GM23338 (cell line): ENCODE data around the gene SRSF2. TPM values are rescaled to one million over a fixed set of nuclear protein-coding genes. Genes with fewer than 3 reads are reported as not detected.

ENCODE experiments used
- ATAC-seq: fragments of 200-7000 bp; cut with Tn5 transposase; 3 replicates; pipeline ENCODE4 v1.9.1; 2020
- DNase-seq: peaks from one replicate; pipeline ENCODE4 v3.0.0-alpha.2; 2015; ENCODE audit warnings: low spot score
- H2AFZ ChIP-seq: fragments of 200-600 bp; sonication (generic); 2 replicates; pipeline ENCODE4 v1.8.0; 2016; ENCODE audit warnings: antibody characterized with exemption, mild to moderate bottlenecking, moderate library complexity
- H3F3A ChIP-seq: fragments of 200-600 bp; sonication (generic); replicated peaks from 2 replicates; pipeline ENCODE4 v1.8.0; 2017; ENCODE audit warnings: antibody characterized with exemption, mixed run types, low read depth
- H3K27ac ChIP-seq: fragments of 200-600 bp; sonication (generic); 2 replicates; pipeline ENCODE4 v1.6.1; 2016; ENCODE audit warnings: low read depth
- H3K27me3 ChIP-seq: fragments of 200-600 bp; sonication (generic); 2 replicates; pipeline ENCODE4 v1.8.0; 2016; ENCODE audit warnings: mild to moderate bottlenecking, mixed run types, moderate library complexity; ENCODE audit not compliant: insufficient read depth
- H3K36me3 ChIP-seq: fragments of 200-600 bp; sonication (generic); 2 replicates; pipeline ENCODE4 v1.8.0; 2016; ENCODE audit warnings: mild to moderate bottlenecking; ENCODE audit not compliant: insufficient read depth
- H3K4me1 ChIP-seq: fragments of 200-600 bp; sonication (generic); 2 replicates; pipeline ENCODE4 v1.8.0; 2016; ENCODE audit warnings: mild to moderate bottlenecking, moderate library complexity; ENCODE audit not compliant: insufficient read depth
- H3K4me2 ChIP-seq: fragments of 200-600 bp; sonication (generic); 2 replicates; pipeline ENCODE4 v1.7.1; 2017; ENCODE audit warnings: mixed run types
- H3K4me3 ChIP-seq: fragments of 200-600 bp; sonication (generic); 2 replicates; pipeline ENCODE4 v1.6.1; 2016; ENCODE audit warnings: mixed run types
- H3K79me2 ChIP-seq: fragments of 200-600 bp; sonication (generic); replicated peaks from 2 replicates; pipeline ENCODE4 v1.8.0; 2017; ENCODE audit warnings: mild to moderate bottlenecking; ENCODE audit not compliant: insufficient read depth
- H3K9me2 ChIP-seq: fragments of 200-600 bp; sonication (generic); 2 replicates; pipeline ENCODE4 v1.8.0; 2017; ENCODE audit not compliant: insufficient read depth
- H4K20me1 ChIP-seq: fragments of 200-600 bp; sonication (generic); replicated peaks from 2 replicates; pipeline ENCODE4 v1.8.0; 2017; ENCODE audit warnings: mild to moderate bottlenecking; ENCODE audit not compliant: insufficient read depth
- H3K27ac Mint-ChIP-seq: 2 replicates; pipeline ENCODE4 v1.8.0; 2020; ENCODE audit warnings: inconsistent platforms, mild to moderate bottlenecking, moderate library complexity, mixed read lengths
- H3K27me3 Mint-ChIP-seq: 3 replicates; pipeline ENCODE4 v1.8.0; 2022; ENCODE audit warnings: low read depth, mild to moderate bottlenecking, moderate library complexity, mixed read lengths, inconsistent platforms; ENCODE audit not compliant: insufficient read depth, poor library complexity
- H3K36me3 Mint-ChIP-seq: 3 replicates; pipeline ENCODE4 v1.8.0; 2021; ENCODE audit warnings: low read depth, mild to moderate bottlenecking, inconsistent platforms, moderate library complexity, mixed read lengths
- H3K4me1 Mint-ChIP-seq: 3 replicates; pipeline ENCODE4 v1.8.0; 2020; ENCODE audit warnings: mild to moderate bottlenecking, inconsistent platforms, mixed read lengths
- H3K4me3 Mint-ChIP-seq: 3 replicates; pipeline ENCODE4 v1.8.0; 2021; ENCODE audit warnings: moderate library complexity, mild to moderate bottlenecking, inconsistent platforms, mixed read lengths
- H3K9me3 Mint-ChIP-seq: 3 replicates; pipeline ENCODE4 v1.8.0; 2020; ENCODE audit warnings: moderate library complexity, mild to moderate bottlenecking, inconsistent platforms, mixed read lengths
- NANOG ChIP-seq: IDR thresholded peaks from 2 replicates; pipeline ENCODE4 v1.6.1; 2016; ENCODE audit warnings: antibody characterized with exemption, borderline replicate concordance
- STAT1 ChIP-seq: IDR thresholded peaks from one replicate; pipeline ENCODE4 v1.6.1; 2016; ENCODE audit warnings: antibody characterized with exemption; ENCODE audit not compliant: unreplicated experiment
- ZNF331 ChIP-seq: fragments of 250-450 bp; sonication (Bioruptor Pico); IDR thresholded peaks from 2 replicates; pipeline ENCODE4 v1.5.0; 2020; ENCODE audit warnings: low read depth, mild to moderate bottlenecking, moderate library complexity
- polyA plus RNA-seq: library from polyadenylated mRNA; unstranded; fragments of >200 nt; fragmentation: Nextera tagmentation; extraction: Ambion mirVana; gene quantifications from 2 replicates; pipeline ENCODE4 v1.2.1, GENCODE V29; 2016
- total RNA-seq: library from RNA; depleted of rRNA; stranded (reverse); fragments of >200 nt; shearing (Covaris generic); gene quantifications from 2 replicates; pipeline ENCODE4 v1.2.3, GENCODE V29; 2014
- TF ChIP-seq, protein P1 (sequence below): IDR thresholded peaks from one replicate; pipeline ENCODE4 v1.6.1; 2018; ENCODE audit warnings: antibody characterized with exemption; ENCODE audit not compliant: unreplicated experiment
- TF ChIP-seq, protein P2 (sequence below), 2 experiments: fragments of 200-600 bp in 1 of 2; sonication (generic) in 1 of 2; conservative IDR thresholded peaks; 2 replicates each; pipeline versions ENCODE4 v1.5.1 to v1.6.1; 2016 to 2017; ENCODE audit warnings: antibody characterized with exemption in 2 of 2, low read depth in 2 of 2, mild to moderate bottlenecking in 2 of 2, moderate library complexity in 1 of 2
- TF ChIP-seq, protein P3 (sequence below): IDR thresholded peaks from 2 replicates; pipeline ENCODE4 v1.6.1; 2016; ENCODE audit warnings: antibody characterized with exemption

Gene SRSF2
- total and polyA plus RNA-seq, 2 experiments from 2014 or later = 317 to 547 TPM

DNA sequence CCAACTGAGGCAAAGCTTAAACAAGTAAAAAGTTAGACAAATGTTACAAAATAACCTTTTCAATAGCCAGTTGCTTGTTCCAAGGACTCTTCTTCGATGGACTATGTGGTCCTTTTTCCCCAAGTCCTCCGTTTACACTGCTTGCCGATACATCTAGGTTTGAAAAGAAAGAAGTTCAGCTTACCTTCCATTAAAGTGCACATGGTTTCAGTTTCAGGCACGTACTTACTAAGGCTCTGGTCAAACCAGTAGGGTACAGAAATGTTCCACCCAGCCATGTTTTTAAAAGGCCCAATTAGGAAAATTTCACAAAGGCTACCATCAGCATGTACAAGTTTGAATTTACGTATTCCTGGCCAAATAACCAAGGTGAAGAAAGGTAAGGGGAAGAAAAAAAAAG, 2.1 kb downstream of the SRSF2 start (continued):
- TF ChIP-seq, protein P1, sequence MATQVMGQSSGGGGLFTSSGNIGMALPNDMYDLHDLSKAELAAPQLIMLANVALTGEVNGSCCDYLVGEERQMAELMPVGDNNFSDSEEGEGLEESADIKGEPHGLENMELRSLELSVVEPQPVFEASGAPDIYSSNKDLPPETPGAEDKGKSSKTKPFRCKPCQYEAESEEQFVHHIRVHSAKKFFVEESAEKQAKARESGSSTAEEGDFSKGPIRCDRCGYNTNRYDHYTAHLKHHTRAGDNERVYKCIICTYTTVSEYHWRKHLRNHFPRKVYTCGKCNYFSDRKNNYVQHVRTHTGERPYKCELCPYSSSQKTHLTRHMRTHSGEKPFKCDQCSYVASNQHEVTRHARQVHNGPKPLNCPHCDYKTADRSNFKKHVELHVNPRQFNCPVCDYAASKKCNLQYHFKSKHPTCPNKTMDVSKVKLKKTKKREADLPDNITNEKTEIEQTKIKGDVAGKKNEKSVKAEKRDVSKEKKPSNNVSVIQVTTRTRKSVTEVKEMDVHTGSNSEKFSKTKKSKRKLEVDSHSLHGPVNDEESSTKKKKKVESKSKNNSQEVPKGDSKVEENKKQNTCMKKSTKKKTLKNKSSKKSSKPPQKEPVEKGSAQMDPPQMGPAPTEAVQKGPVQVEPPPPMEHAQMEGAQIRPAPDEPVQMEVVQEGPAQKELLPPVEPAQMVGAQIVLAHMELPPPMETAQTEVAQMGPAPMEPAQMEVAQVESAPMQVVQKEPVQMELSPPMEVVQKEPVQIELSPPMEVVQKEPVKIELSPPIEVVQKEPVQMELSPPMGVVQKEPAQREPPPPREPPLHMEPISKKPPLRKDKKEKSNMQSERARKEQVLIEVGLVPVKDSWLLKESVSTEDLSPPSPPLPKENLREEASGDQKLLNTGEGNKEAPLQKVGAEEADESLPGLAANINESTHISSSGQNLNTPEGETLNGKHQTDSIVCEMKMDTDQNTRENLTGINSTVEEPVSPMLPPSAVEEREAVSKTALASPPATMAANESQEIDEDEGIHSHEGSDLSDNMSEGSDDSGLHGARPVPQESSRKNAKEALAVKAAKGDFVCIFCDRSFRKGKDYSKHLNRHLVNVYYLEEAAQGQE = no peak

DNA sequence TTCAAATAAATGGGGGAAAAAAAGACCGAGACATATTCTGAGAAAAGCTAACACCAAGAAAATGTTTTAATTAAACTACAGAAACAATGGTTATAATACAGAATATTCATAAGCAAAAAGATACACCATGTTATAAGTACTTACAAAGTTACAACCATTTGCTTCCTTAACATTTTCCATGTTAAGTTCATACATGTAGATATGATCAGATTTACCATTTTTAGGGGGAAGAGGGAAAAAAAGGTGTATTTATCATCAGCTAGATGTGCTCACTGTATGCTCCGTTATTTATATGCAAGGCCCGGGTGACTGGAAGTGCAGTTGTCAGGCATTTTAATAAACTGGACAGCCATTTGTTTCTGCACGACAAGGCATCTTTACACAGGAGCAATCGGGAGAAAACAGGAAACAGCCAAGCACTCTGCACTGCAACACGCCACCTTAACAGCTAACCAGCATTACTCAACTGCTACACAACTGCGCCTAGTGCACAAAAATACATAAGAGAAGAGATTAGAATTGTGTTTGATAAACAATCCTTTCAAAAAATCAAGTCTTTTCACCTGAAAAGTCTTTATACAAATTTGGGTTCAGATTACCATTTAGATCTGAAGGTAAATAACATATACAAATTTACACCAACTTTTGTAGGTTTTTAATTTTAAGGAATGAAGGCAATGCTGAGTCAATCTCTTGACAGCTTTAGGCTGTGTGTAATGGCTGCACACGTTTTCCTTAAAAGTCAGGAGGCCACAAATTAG, 2.9 kb downstream of the SRSF2 start:
- H3K9me3 Mint-ChIP-seq = peaks cover 9% of the 10 kb centered on the region; the same call in 2 of the 3 replicates
- peaks cover 37% of the 10 kb centered on the region for H3K36me3 ChIP-seq
- H2AFZ ChIP-seq = no peak overlapping the region
- peak overlapping the region; percentile 99 for H3K4me2 ChIP-seq
- H3K27me3 ChIP-seq = no peaks in the 10 kb centered on the region
- peak overlapping the region; percentile 99 for H3K4me3 Mint-ChIP-seq
- peak overlapping the region; percentile 97 for H3K4me3 ChIP-seq
- DNase-seq (no peak), ATAC-seq (no peak)
- H3K27me3 Mint-ChIP-seq = peaks cover 25% of the 10 kb centered on the region
- peak overlapping the region; percentile 83 for H3K27ac Mint-ChIP-seq
- peaks cover 38% of the 10 kb centered on the region for H4K20me1 ChIP-seq
- H3K36me3 Mint-ChIP-seq = peaks cover 72% of the 10 kb centered on the region
- peak overlapping the region; percentile 10; the same call in 1 of the 2 replicates for H3K27ac ChIP-seq
- peaks cover 12% of the 10 kb centered on the region; the same call in 1 of the 2 replicates for H3K4me1 ChIP-seq
- no peaks in the 10 kb centered on the region for H3K9me2 ChIP-seq
- peaks cover 48% of the 10 kb centered on the region for H3F3A ChIP-seq
- peaks cover 63% of the 10 kb centered on the region for H3K79me2 ChIP-seq
- H3K4me1 Mint-ChIP-seq = peaks cover 26% of the 10 kb centered on the region
- TF ChIP-seq, protein P2, sequence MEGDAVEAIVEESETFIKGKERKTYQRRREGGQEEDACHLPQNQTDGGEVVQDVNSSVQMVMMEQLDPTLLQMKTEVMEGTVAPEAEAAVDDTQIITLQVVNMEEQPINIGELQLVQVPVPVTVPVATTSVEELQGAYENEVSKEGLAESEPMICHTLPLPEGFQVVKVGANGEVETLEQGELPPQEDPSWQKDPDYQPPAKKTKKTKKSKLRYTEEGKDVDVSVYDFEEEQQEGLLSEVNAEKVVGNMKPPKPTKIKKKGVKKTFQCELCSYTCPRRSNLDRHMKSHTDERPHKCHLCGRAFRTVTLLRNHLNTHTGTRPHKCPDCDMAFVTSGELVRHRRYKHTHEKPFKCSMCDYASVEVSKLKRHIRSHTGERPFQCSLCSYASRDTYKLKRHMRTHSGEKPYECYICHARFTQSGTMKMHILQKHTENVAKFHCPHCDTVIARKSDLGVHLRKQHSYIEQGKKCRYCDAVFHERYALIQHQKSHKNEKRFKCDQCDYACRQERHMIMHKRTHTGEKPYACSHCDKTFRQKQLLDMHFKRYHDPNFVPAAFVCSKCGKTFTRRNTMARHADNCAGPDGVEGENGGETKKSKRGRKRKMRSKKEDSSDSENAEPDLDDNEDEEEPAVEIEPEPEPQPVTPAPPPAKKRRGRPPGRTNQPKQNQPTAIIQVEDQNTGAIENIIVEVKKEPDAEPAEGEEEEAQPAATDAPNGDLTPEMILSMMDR (conservative IDR thresholded peaks at IDR 0.05; ENCODE audit: low read depth in 2 of 2) = no peak
- TF ChIP-seq ZNF331 (CRISPR knock-in tag) (no peak), STAT1 (no peak), NANOG (no peak)
- TF ChIP-seq, protein P3, sequence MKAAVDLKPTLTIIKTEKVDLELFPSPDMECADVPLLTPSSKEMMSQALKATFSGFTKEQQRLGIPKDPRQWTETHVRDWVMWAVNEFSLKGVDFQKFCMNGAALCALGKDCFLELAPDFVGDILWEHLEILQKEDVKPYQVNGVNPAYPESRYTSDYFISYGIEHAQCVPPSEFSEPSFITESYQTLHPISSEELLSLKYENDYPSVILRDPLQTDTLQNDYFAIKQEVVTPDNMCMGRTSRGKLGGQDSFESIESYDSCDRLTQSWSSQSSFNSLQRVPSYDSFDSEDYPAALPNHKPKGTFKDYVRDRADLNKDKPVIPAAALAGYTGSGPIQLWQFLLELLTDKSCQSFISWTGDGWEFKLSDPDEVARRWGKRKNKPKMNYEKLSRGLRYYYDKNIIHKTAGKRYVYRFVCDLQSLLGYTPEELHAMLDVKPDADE = no peak
- TF ChIP-seq, protein P1 = no peak
